Measurements from ENCODE around the gene STOML2.
"Not testable (repeated sequence)": the region's sequence is repeated elsewhere in the genome, so short reads cannot be mapped to it uniquely, and the experiment has no call there.

STOML2 gene

DNA sequence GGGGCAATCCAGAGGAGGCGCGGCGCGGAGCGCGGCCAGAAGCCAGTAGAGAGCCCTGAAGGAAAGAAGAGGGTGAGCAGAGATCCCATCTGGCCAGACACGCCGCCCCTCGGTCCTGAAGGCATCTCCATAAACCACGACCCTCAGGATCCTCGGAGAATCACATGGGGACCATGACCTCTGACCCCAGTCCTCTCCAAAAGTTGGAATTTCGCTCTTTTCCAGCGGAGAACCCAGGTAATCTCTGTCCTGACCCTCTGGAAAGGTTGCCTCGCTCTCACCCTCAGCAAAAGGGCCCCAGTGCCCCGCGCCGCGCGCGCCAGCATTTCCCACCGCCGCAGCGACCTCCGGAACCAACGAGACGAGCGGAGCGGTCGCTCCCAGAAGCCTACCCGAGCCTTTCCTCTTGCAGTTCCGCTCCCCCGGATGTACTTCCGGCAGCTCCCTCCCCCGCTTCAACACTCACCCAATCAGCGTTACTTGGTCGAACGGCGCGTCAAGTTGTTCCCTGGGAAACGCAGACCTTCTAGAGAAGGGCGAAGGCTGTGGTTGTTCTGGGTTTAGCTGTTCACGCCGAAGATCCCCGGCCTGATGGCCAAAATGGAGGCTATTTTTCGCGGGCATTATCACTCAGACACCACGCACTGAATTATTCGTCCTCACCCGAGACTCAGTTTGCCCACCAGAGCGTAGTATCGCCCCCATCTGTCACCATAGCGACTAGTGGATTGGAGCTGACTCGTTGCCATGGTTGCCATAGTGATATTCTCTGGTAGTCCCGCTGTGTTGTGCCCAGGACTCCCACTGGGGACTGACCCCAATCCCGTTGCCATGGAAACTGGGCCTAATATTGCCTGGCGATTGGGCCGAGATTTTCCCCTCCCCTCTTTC, at the start of gene STOML2:
Gene STOML2, minus strand, starts transcription at position 363 of the 891 bp plus-strand sequence. Its CDS starts 37 bp downstream, at position 326.
- Histone ChIP-seq H3K4me1 (ENCODE audit: control insufficient read depth, insufficient read depth, low read length) (peaks cover 21% of the 10 kb centered on the region), H3K9ac (ENCODE audit: low read length) (peak within 1 kb of the TSS; percentile 96), H3K36me3 (ENCODE audit: control insufficient read depth, insufficient read depth, low read length) (no peaks in the 10 kb centered on the region), H3K9me3 (ENCODE audit: control insufficient read depth, low read length) (no peaks in the 10 kb centered on the region), H3K4me3 (ENCODE audit: low read length) (peak within 1 kb of the TSS; percentile 89), H3K27me3 (ENCODE audit: control insufficient read depth, insufficient read depth, low read length) (no peaks in the 10 kb centered on the region)

DNA sequence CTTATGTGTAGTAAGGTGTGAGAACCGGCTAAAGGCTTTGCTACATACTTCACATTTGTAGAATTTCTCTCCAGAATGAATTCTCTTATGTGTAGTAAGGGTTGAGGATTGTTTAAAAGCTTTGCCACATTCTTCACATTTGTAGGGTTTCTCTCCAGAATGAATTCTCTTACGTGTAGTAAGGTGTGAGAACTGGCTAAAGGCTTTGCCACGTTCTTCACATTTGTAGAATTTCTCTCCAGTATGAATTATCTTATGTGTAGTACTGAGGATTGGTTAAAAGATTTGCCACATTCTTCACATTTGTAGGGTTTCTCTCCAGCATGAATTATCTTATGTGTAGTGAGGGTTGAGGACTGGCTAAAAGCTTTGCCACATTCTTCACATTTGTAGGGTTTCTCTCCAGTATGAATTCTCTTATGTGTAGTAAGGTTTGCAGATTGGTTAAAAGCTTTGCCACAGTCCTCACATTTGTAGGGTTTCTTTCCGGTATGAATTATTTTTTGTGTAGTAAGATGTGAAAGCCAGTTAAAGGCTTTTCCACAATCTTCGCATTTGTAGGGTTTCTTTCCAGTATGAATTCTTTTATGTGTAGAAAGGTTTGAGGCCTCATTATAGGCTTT, 45.1 kb upstream of the STOML2 start:
- not testable (repeated sequence) for H3K9me3 ChIP-seq (ENCODE audit: control insufficient read depth, low read length); H3K36me3 ChIP-seq (ENCODE audit: control insufficient read depth, insufficient read depth, low read length); H3K4me3 ChIP-seq (ENCODE audit: low read length); H3K9ac ChIP-seq (ENCODE audit: low read length); H3K4me1 ChIP-seq (ENCODE audit: control insufficient read depth, insufficient read depth, low read length); H3K27me3 ChIP-seq (ENCODE audit: control insufficient read depth, insufficient read depth, low read length)

DNA sequence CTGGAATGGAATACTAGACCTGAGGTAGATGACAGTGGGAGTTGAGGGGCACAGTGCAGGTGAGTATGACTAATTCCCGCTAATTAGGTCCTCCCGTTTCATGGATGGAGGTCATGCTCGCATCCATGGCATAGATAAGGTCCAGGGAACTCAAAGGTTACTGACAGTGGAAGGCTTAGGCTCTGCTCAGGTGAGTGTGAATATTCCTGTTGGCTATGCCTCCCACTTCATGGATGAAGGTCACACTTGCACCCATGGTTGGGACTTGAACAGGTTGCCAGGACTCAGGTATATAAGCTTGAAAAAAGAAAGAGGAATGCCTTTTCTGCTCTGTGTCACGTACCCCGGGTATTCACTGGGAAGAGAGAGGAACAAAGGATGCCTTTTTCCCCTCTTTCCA, 39.1 kb upstream of the STOML2 start:
- no peak overlapping the region for H3K9ac ChIP-seq (ENCODE audit: low read length)
- H3K9me3 ChIP-seq (ENCODE audit: control insufficient read depth, low read length) = no peaks in the 10 kb centered on the region
- H3K4me1 ChIP-seq (ENCODE audit: control insufficient read depth, insufficient read depth, low read length) = peaks cover 4% of the 10 kb centered on the region
- no peaks in the 10 kb centered on the region for H3K36me3 ChIP-seq (ENCODE audit: control insufficient read depth, insufficient read depth, low read length)
- H3K4me3 ChIP-seq (ENCODE audit: low read length) = no peak overlapping the region
- H3K27me3 ChIP-seq (ENCODE audit: control insufficient read depth, insufficient read depth, low read length) = no peaks in the 10 kb centered on the region

GRCh38 chr9:35140093-35140492, 37.2 kb upstream of the STOML2 start:
- no peak overlapping the region for H3K4me3 ChIP-seq (ENCODE audit: low read length)
- H3K4me1 ChIP-seq (ENCODE audit: control insufficient read depth, insufficient read depth, low read length) = peaks cover 6% of the 10 kb centered on the region
- H3K27me3 ChIP-seq (ENCODE audit: control insufficient read depth, insufficient read depth, low read length) = no peaks in the 10 kb centered on the region
- H3K36me3 ChIP-seq (ENCODE audit: control insufficient read depth, insufficient read depth, low read length) = no peaks in the 10 kb centered on the region
- no peaks in the 10 kb centered on the region for H3K9me3 ChIP-seq (ENCODE audit: control insufficient read depth, low read length)
- H3K9ac ChIP-seq (ENCODE audit: low read length) = no peak overlapping the region

GRCh38 chr9:35136866-35137265, 33.9 kb upstream of the STOML2 start:
- no peaks in the 10 kb centered on the region for H3K27me3 ChIP-seq (ENCODE audit: control insufficient read depth, insufficient read depth, low read length)
- no peak overlapping the region for H3K9ac ChIP-seq (ENCODE audit: low read length)
- H3K4me1 ChIP-seq (ENCODE audit: control insufficient read depth, insufficient read depth, low read length) = peaks cover 6% of the 10 kb centered on the region
- no peaks in the 10 kb centered on the region for H3K9me3 ChIP-seq (ENCODE audit: control insufficient read depth, low read length)
- no peaks in the 10 kb centered on the region for H3K36me3 ChIP-seq (ENCODE audit: control insufficient read depth, insufficient read depth, low read length)
- no peak overlapping the region for H3K4me3 ChIP-seq (ENCODE audit: low read length)

DNA sequence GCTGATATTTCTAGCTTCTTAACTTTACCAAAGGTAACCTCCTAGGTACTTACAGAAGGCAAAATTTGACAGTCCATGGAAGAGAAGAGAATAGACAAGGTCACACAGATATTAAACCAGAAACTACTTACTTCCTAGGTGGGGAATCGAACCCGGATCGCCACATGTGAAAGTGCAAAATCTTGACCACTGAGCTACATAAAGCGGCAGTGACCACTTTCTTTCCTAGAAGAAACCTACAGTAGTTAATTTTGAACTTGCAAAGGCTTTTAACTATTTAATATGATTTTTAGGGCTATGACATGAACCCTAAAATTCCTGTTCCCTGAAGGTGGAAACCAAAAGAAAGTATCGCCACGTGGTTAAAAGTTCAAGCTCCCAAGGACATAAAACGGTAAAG, 33.1 kb upstream of the STOML2 start:
- Histone ChIP-seq H3K4me1 (ENCODE audit: control insufficient read depth, insufficient read depth, low read length) (peaks cover 6% of the 10 kb centered on the region), H3K9ac (ENCODE audit: low read length) (no peak overlapping the region), H3K27me3 (ENCODE audit: control insufficient read depth, insufficient read depth, low read length) (no peaks in the 10 kb centered on the region), H3K4me3 (ENCODE audit: low read length) (no peak overlapping the region), H3K9me3 (ENCODE audit: control insufficient read depth, low read length) (no peaks in the 10 kb centered on the region), H3K36me3 (ENCODE audit: control insufficient read depth, insufficient read depth, low read length) (no peaks in the 10 kb centered on the region)

DNA sequence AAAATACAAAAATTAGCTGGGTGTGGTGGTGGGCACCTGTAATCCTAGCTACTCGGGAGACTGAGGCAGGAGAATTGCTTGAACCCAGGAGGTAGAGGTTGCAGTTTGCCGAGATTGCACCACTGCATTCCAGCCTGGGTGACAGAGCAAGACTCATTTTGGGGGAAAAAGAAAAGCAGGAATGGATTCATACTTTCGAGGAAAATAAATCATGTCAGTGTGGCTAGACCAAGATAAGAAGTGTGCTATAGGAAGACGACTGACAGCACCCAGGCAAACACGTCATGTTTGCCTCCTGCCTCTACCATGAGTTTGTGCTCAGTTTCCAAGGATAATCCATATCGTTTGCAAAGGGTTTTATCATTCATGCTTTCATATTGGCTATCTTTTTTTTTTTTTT, 32.0 kb upstream of the STOML2 start:
- Histone ChIP-seq H3K4me3 (ENCODE audit: low read length) (no peak overlapping the region), H3K36me3 (ENCODE audit: control insufficient read depth, insufficient read depth, low read length) (no peaks in the 10 kb centered on the region), H3K4me1 (ENCODE audit: control insufficient read depth, insufficient read depth, low read length) (peaks cover 6% of the 10 kb centered on the region), H3K9ac (ENCODE audit: low read length) (no peak overlapping the region), H3K27me3 (ENCODE audit: control insufficient read depth, insufficient read depth, low read length) (no peaks in the 10 kb centered on the region), H3K9me3 (ENCODE audit: control insufficient read depth, low read length) (no peaks in the 10 kb centered on the region)

GRCh38 chr9:35116898-35117551, 14.1 kb upstream of the STOML2 start:
- Histone ChIP-seq H3K9ac (ENCODE audit: low read length) (no peak overlapping the region), H3K27me3 (ENCODE audit: control insufficient read depth, insufficient read depth, low read length) (no peaks in the 10 kb centered on the region), H3K9me3 (ENCODE audit: control insufficient read depth, low read length) (no peaks in the 10 kb centered on the region), H3K4me1 (ENCODE audit: control insufficient read depth, insufficient read depth, low read length) (peaks cover 21% of the 10 kb centered on the region), H3K36me3 (ENCODE audit: control insufficient read depth, insufficient read depth, low read length) (no peaks in the 10 kb centered on the region), H3K4me3 (ENCODE audit: low read length) (peak overlapping the region; percentile 91)

DNA sequence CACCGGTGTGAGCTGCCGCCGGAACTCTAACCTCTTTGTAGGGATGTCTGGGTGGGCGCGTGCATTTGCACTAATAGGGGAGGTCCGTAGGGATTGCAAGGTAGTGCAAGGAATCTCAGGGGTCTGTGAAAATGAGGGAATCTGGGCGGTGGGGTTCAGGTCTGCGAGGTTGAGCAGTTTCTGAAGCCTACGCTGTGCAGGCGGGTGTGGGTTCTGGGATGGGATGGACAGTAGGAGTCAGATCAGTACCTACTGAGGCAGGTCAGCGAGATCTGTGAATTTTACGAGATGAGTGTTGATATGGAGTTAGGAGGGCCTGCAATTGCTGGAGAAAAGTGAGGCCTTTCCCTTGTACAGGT, 13.6 kb upstream of the STOML2 start:
- Histone ChIP-seq H3K27me3 (ENCODE audit: control insufficient read depth, insufficient read depth, low read length) (no peaks in the 10 kb centered on the region), H3K9ac (ENCODE audit: low read length) (peak overlapping the region; percentile 11), H3K4me3 (ENCODE audit: low read length) (peak overlapping the region; percentile 91), H3K36me3 (ENCODE audit: control insufficient read depth, insufficient read depth, low read length) (no peaks in the 10 kb centered on the region), H3K4me1 (ENCODE audit: control insufficient read depth, insufficient read depth, low read length) (peaks cover 25% of the 10 kb centered on the region), H3K9me3 (ENCODE audit: control insufficient read depth, low read length) (no peaks in the 10 kb centered on the region)

- Histone ChIP-seq H3K9ac (ENCODE audit: low read length) (peak within 1 kb of the TSS; percentile 64), H3K4me1 (ENCODE audit: control insufficient read depth, insufficient read depth, low read length) (peaks cover 27% of the 10 kb centered on the region), H3K27me3 (ENCODE audit: control insufficient read depth, insufficient read depth, low read length) (no peaks in the 10 kb centered on the region), H3K36me3 (ENCODE audit: control insufficient read depth, insufficient read depth, low read length) (no peaks in the 10 kb centered on the region), H3K9me3 (ENCODE audit: control insufficient read depth, low read length) (no peaks in the 10 kb centered on the region), H3K4me3 (ENCODE audit: low read length) (peak within 1 kb of the TSS; percentile 91)
These were observed 13.0 kb upstream of the STOML2 start, which contains the start of gene ATOSB for GRCh38 chr9:35115680-35116538. ATOSB (minus strand) TSS chr9:35115862; CDS start chr9:35108274, 7,588 bp downstream.

- Histone ChIP-seq H3K9ac (ENCODE audit: low read length) (peak overlapping the region; percentile 64), H3K4me1 (ENCODE audit: control insufficient read depth, insufficient read depth, low read length) (peaks cover 36% of the 10 kb centered on the region), H3K9me3 (ENCODE audit: control insufficient read depth, low read length) (no peaks in the 10 kb centered on the region), H3K27me3 (ENCODE audit: control insufficient read depth, insufficient read depth, low read length) (no peaks in the 10 kb centered on the region), H3K4me3 (ENCODE audit: low read length) (peak overlapping the region; percentile 91), H3K36me3 (ENCODE audit: control insufficient read depth, insufficient read depth, low read length) (no peaks in the 10 kb centered on the region)
These were observed 12.1 kb upstream of the STOML2 start for GRCh38 chr9:35114840-35115628.
